MM.1S (cell line): ENCODE data around the gene SUSD4.

Experiments used
- DNase-seq: peaks from one replicate; pipeline ENCODE4 v3.0.0-alpha.2; 2015
- H2AFZ ChIP-seq: fragments of 300-600 bp; sonication (generic); 2 replicates; pipeline ENCODE4 v1.6.0; 2016; ENCODE audit warnings: antibody characterized with exemption, low read length
- H3F3A ChIP-seq: fragments of 300-600 bp; sonication (generic); 2 replicates; pipeline ENCODE4 v1.6.1; 2016; ENCODE audit warnings: mild to moderate bottlenecking, antibody characterized with exemption, low read length, moderate library complexity, mixed read lengths; ENCODE audit not compliant: insufficient read depth
- H3K27ac ChIP-seq: fragments of 300-600 bp; sonication (generic); 2 replicates; pipeline ENCODE4 v1.5.1; 2016; ENCODE audit warnings: mild to moderate bottlenecking, low read length
- H3K27me3 ChIP-seq: fragments of 300-600 bp; sonication (generic); replicated peaks from 2 replicates; pipeline ENCODE4 v1.6.0; 2016; ENCODE audit warnings: low read length; ENCODE audit not compliant: insufficient read depth
- H3K36me3 ChIP-seq: fragments of 300-600 bp; sonication (generic); replicated peaks from 2 replicates; pipeline ENCODE4 v1.6.1; 2016; ENCODE audit warnings: mild to moderate bottlenecking, low read length, mixed read lengths; ENCODE audit not compliant: insufficient read depth
- H3K4me1 ChIP-seq: fragments of 300-600 bp; sonication (generic); 2 replicates; pipeline ENCODE4 v1.6.1; 2016; ENCODE audit warnings: low read length, mixed read lengths
- H3K4me2 ChIP-seq: fragments of 300-600 bp; sonication (generic); 2 replicates; pipeline ENCODE4 v1.6.0; 2016; ENCODE audit warnings: low read depth, low read length
- H3K4me3 ChIP-seq: fragments of 300-600 bp; sonication (generic); 2 replicates; pipeline ENCODE4 v1.5.1; 2016; ENCODE audit warnings: low read length, mixed read lengths
- H3K79me2 ChIP-seq: fragments of 300-600 bp; sonication (generic); 2 replicates; pipeline ENCODE4 v1.6.1; 2016; ENCODE audit warnings: mixed run types, low read length, mixed read lengths
- H3K9ac ChIP-seq: fragments of 300-600 bp; sonication (generic); 2 replicates; pipeline ENCODE4 v1.6.1; 2016; ENCODE audit warnings: low read length, mixed read lengths
- H3K9me2 ChIP-seq: fragments of 300-600 bp; sonication (generic); replicated peaks from 2 replicates; pipeline ENCODE4 v1.6.1; 2016; ENCODE audit warnings: mild to moderate bottlenecking, low read length, mixed read lengths; ENCODE audit not compliant: insufficient read depth
- H3K9me3 ChIP-seq: fragments of 300-600 bp; sonication (generic); replicated peaks from 2 replicates; pipeline ENCODE4 v1.6.1; 2016; ENCODE audit warnings: mild to moderate bottlenecking, low read length, mixed read lengths; ENCODE audit not compliant: insufficient read depth
- H4K20me1 ChIP-seq: fragments of 300-600 bp; sonication (generic); 2 replicates; pipeline ENCODE4 v1.6.1; 2016; ENCODE audit warnings: mild to moderate bottlenecking, low read length, moderate library complexity, mixed read lengths; ENCODE audit not compliant: insufficient read depth
- CTCF ChIP-seq: fragments of 300-600 bp; sonication (generic); IDR thresholded peaks from 2 replicates; pipeline ENCODE4 v1.5.1; 2016; ENCODE audit warnings: antibody characterized with exemption, low read length, mixed read lengths
- EZH2 ChIP-seq: fragments of 300-600 bp; sonication (generic); optimal IDR thresholded peaks from 2 replicates; pipeline ENCODE3; 2017; ENCODE audit warnings: low read depth, mild to moderate bottlenecking, antibody characterized with exemption, low read length, mixed read lengths
- EZH2phosphoT487 ChIP-seq: fragments of 300-600 bp; sonication (generic); IDR thresholded peaks from 2 replicates; pipeline ENCODE4 v1.6.1; 2018; ENCODE audit warnings: antibody characterized with exemption, low read length

SUSD4 gene

GRCh38 chr1:223179786-223180185 is 184.2 kb downstream of the SUSD4 start:
- Histone ChIP-seq H4K20me1 (no peaks in the 10 kb centered on the region), H3K9me3 (no peaks in the 10 kb centered on the region), H3K79me2 (no peaks in the 10 kb centered on the region), H3K9ac (no peak overlapping the region), H3K4me2 (no peak overlapping the region), H3K27me3 (no peaks in the 10 kb centered on the region), H3K36me3 (no peaks in the 10 kb centered on the region), H2AFZ (no peak overlapping the region), H3F3A (no peaks in the 10 kb centered on the region), H3K4me3 (no peak overlapping the region), H3K27ac (no peak overlapping the region), H3K9me2 (no peaks in the 10 kb centered on the region), H3K4me1 (no peaks in the 10 kb centered on the region)
- TF ChIP-seq EZH2phosphoT487 (no peak), EZH2 (no peak), CTCF (no peak)
- DNase-seq = no peak

- Histone ChIP-seq H3K9ac (no peak overlapping the region), H4K20me1 (no peaks in the 10 kb centered on the region), H3K36me3 (no peaks in the 10 kb centered on the region), H2AFZ (no peak overlapping the region), H3K9me3 (no peaks in the 10 kb centered on the region), H3K27me3 (no peaks in the 10 kb centered on the region), H3K4me3 (no peak overlapping the region), H3K4me1 (no peaks in the 10 kb centered on the region), H3F3A (no peaks in the 10 kb centered on the region), H3K27ac (no peak overlapping the region), H3K4me2 (no peak overlapping the region), H3K79me2 (no peaks in the 10 kb centered on the region), H3K9me2 (no peaks in the 10 kb centered on the region)
- TF ChIP-seq EZH2phosphoT487 (no peak), CTCF (no peak), EZH2 (no peak)
- DNase-seq = no peak
These were observed 184.7 kb downstream of the SUSD4 start for GRCh38 chr1:223179280-223179679.

- Histone ChIP-seq H3K4me2 (no peak overlapping the region), H4K20me1 (no peaks in the 10 kb centered on the region), H3K9ac (no peak overlapping the region), H3K27ac (no peak overlapping the region), H3K36me3 (no peaks in the 10 kb centered on the region), H3K4me3 (no peak overlapping the region), H3K27me3 (no peaks in the 10 kb centered on the region), H2AFZ (no peak overlapping the region), H3K9me3 (no peaks in the 10 kb centered on the region), H3K79me2 (no peaks in the 10 kb centered on the region), H3K9me2 (no peaks in the 10 kb centered on the region), H3F3A (no peaks in the 10 kb centered on the region), H3K4me1 (no peaks in the 10 kb centered on the region)
- DNase-seq = no peak
- TF ChIP-seq EZH2phosphoT487 (no peak), EZH2 (no peak), CTCF (no peak)
These were observed 186.3 kb downstream of the SUSD4 start for GRCh38 chr1:223177681-223178080.

- Histone ChIP-seq H3K4me2 (no peak overlapping the region), H3K27me3 (no peaks in the 10 kb centered on the region), H3K27ac (no peak overlapping the region), H2AFZ (no peak overlapping the region), H3K4me3 (no peak overlapping the region), H3K9me2 (no peaks in the 10 kb centered on the region), H3F3A (no peaks in the 10 kb centered on the region), H3K9ac (no peak overlapping the region), H3K4me1 (no peaks in the 10 kb centered on the region), H3K36me3 (no peaks in the 10 kb centered on the region), H4K20me1 (no peaks in the 10 kb centered on the region), H3K79me2 (no peaks in the 10 kb centered on the region), H3K9me3 (no peaks in the 10 kb centered on the region)
- TF ChIP-seq EZH2 = no peak
- no peak for TF ChIP-seq CTCF
- TF ChIP-seq EZH2phosphoT487 = no peak
- no peak for DNase-seq
These were observed 187.5 kb downstream of the SUSD4 start for GRCh38 chr1:223176437-223176836.
